ENCODE measurements around the gene MBD3L4. TPM values are rescaled to one million over a fixed set of nuclear protein-coding genes. Genes with fewer than 3 reads are reported as not detected.
A peak's percentile ranks its signal among the peaks of the same experiment; 100 is the strongest.

Gene MBD3L4
- total RNA-seq, 3 donors from 2014 or later: not detected

DNA sequence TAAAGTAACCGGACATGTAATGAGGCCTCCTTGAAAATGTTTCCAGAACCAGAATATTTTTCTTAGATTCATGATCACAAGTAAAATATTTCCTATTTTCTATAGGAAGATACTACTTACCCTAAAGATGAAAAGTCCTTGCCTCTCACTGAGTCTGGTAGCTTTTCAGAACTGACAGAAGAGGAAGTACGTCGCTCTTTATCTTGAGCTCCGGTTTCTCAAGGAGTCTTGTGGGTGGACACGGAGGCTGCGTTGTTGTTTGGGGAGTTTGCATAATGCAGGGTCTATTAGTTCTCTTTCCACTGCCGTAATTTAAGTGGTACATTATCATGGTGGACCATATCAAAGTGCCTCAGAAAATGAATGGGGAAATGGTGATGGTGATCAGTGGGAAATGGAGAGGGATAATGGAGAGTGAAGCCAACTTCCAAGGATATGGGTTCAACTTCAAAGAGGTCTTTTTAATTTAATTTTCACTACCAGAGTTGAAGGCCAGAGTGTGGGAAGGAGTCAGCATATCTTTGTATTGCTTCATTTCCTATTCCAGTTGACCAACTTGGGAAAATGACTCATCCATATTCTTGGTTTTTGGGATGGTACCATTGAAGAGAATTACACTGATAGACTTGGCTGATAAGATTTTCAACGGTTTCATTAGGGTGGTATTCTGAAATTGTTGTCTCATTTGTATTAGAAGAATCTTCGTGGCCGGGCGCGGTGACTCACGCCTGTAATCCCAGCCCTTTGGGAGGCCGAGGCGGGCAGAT is 42.1 kb downstream of the MBD3L4 start:
- TF ChIP-seq CTCF (IDR thresholded peaks at IDR 0.05): no peak
- DNase-seq: peak in 1 of 3 donors; percentile 6
- H3K4me3 ChIP-seq: no peak overlapping the region
- no peaks in the 10 kb centered on the region for H3K9me3 ChIP-seq
- no peaks in the 10 kb centered on the region for H3K4me1 ChIP-seq (ENCODE audit: low read depth)
- ATAC-seq: no peak
- intact Hi-C loops (cut with DNase I, micrococcal nuclease): no loop called here
- no peaks in the 10 kb centered on the region for H3K36me3 ChIP-seq (ENCODE audit: low read depth)

DNA sequence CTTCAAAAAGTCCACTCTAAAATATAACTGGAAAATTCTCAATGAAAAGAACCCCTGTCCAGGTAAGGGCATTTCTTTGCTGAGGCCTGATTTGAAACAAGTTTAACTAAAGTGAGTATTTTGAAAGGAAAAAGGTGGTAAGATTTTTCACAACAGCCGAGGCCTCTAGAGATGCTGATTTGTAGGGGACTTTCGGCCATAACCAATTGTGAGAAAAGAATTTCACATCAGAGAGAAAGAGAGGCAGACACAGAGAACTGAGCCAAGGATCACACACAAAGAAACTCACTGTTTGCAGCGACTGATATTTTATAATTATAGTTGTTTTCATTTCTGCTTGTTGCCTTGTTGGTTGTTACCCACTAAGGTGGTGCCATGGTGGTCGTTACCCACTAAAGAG is 43.2 kb downstream of the MBD3L4 start:
- Histone ChIP-seq H3K4me3 (no peak overlapping the region), H3K9me3 (no peaks in the 10 kb centered on the region), H3K4me1 (ENCODE audit: low read depth) (no peaks in the 10 kb centered on the region), H3K36me3 (ENCODE audit: low read depth) (no peaks in the 10 kb centered on the region)
- DNase-seq (no peak), ATAC-seq (no peak)
- no peak for TF ChIP-seq CTCF (IDR thresholded peaks at IDR 0.05)
- intact Hi-C loops (cut with DNase I, micrococcal nuclease): no loop called here

DNA sequence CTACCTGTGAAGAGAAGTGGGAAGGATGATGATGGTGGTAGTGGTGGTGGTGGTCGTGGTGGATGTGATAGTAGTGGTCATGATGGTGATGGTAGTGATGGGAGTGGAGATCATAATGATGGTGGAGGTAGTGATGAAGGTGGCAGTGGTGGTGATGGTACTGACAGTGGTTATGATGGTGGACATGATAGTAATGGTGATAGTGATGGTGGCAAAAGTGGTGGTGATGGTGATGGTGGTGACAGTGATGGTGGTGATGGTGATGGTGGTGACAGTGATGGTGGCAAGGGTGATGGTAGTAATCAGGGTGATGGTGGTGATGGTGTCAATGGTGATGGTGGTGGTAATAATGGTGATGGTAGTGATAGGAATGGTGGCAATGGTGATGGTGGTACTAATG is 44.9 kb downstream of the MBD3L4 start:
- DNase-seq (no peak), ATAC-seq (no peak)
- TF ChIP-seq CTCF (IDR thresholded peaks at IDR 0.05): no peak
- Histone ChIP-seq H3K4me3 (no peak overlapping the region), H3K4me1 (ENCODE audit: low read depth) (no peaks in the 10 kb centered on the region), H3K9me3 (no peaks in the 10 kb centered on the region), H3K36me3 (ENCODE audit: low read depth) (no peaks in the 10 kb centered on the region)
- intact Hi-C loops (cut with DNase I, micrococcal nuclease): no loop called here

DNA sequence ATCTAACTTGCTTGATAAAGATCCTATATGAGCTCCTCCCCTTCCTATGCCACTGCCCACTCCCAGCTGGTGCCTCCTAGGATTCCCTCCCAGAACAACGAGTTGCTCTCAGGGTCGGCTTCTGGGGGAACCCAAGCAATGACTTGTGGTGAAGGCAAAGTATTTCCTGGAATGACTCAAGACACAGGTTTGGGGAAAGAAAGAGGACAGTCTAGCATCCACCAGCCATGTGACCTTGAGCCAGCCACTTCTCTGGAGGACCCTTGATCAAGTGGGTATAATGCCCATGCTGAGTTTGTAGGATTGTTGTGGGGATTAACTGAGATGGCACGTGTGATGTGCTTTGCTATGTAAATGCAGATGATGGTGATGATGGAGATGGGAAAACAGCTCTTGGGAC is 51.7 kb downstream of the MBD3L4 start:
- Histone ChIP-seq H3K4me3 (no peak overlapping the region), H3K36me3 (ENCODE audit: low read depth) (no peaks in the 10 kb centered on the region), H3K9me3 (peaks cover 19% of the 10 kb centered on the region), H3K4me1 (ENCODE audit: low read depth) (no peaks in the 10 kb centered on the region)
- DNase-seq (no peak), ATAC-seq (no peak)
- intact Hi-C loops (cut with DNase I, micrococcal nuclease): no loop called here
- no peak for TF ChIP-seq CTCF (IDR thresholded peaks at IDR 0.05)

- DNase-seq: no peak
- intact Hi-C loops (cut with DNase I, micrococcal nuclease): no loop called here
- Histone ChIP-seq H3K4me3 (no peak overlapping the region), H3K9me3 (peaks cover 19% of the 10 kb centered on the region), H3K4me1 (ENCODE audit: low read depth) (no peaks in the 10 kb centered on the region), H3K36me3 (ENCODE audit: low read depth) (no peaks in the 10 kb centered on the region)
- no peak for TF ChIP-seq CTCF (IDR thresholded peaks at IDR 0.05)
- no peak for ATAC-seq
These were observed 52.1 kb downstream of the MBD3L4 start for GRCh38 chr19:6987850-6988249.

Other genes with a start within 250 kb of the MBD3L4 start
- gene ADGRE1, start 152.6 kb downstream of the MBD3L4 start, total RNA-seq: under 1 TPM; 0.16 to 0.87 (median 0.29) TPM
- not detected for gene MBD3L2B, start 18.7 kb downstream of the MBD3L4 start, total RNA-seq
- gene MBD3L5, start 9.6 kb downstream of the MBD3L4 start, total RNA-seq: not detected
- not detected for gene MBD3L2, start 9.1 kb upstream of the MBD3L4 start, total RNA-seq
- gene MBD3L3, start 18.5 kb upstream of the MBD3L4 start, total RNA-seq: not detected
- gene ZNF557, start 29.5 kb upstream of the MBD3L4 start, total RNA-seq: 10 to 100 TPM in 1 of 3 donors, 1 to 10 TPM in 2; 8.5 to 10.3 (median 9.8) TPM

Data from mucosa of descending colon (tissue), 3 donors.